ENCODE results near the gene ZNF566. TPM values are rescaled to one million over a fixed set of nuclear protein-coding genes. Genes with fewer than 3 reads are reported as not detected.
"Not testable (repeated sequence)": the region's sequence is repeated elsewhere in the genome, so short reads cannot be mapped to it uniquely, and the experiment has no call there.

The ZNF566 gene
- total RNA-seq (2014; rRNA removed; shearing (Covaris generic)), result 3.6 and 3.7 TPM in 2 replicates

DNA sequence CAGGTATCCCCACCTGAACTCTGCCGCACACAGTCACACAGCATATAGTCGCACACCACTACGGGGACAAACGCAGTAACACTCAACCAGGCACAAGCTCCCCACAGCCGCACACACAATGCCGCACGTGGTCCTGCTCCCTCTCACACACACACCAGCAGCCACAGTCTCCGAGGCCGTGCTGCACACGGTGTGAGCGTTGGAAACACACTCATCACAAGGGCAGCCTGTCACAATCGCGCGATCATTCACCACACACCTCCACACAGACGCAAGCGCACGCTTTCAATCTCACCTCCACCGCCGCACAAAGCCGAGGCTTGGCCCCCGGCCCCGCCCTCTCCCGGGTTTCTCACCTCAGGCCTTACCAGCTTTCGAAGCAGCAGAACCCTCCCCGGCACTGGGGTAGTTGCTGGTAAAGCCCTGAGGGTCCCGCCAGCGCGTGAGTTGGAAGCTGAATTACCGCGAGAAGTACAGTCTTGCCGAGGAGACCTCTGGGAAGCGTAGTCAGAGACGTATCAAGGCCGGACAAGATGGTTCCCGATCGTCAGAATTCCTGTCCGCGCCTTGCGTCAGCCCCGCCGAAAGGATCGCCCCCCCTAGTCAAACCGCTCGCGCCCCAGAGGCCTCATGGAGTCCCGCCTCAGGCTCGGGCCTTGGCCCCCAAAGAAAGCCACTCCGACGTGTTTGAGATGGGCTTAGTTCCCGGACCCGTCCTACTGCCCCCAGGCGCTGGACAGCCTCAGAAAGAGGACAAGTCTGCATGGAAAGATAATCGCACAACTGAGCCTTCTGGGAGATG, at the start of gene ZNF566:
TSS of gene ZNF566 (minus strand) at position 444 of the 802 bp plus-strand sequence. CDS start 13,004 bp downstream, outside the sequence.
- Histone ChIP-seq H3K36me3 (no peaks in the 10 kb centered on the region; the same call in 1 of the 2 replicates), H3K9me3 (replicated peaks) (peaks cover 5% of the 10 kb centered on the region; the same call in 1 of the 2 replicates), H3K4me3 (peak within 1 kb of the TSS; percentile 70), H3K27me3 (replicated peaks) (no peaks in the 10 kb centered on the region), H3K27ac (peak within 1 kb of the TSS; percentile 88), H3K4me1 (replicated peaks) (peaks cover 8% of the 10 kb centered on the region; the same call in 1 of the 2 replicates)
- peak; percentile 89 to 95 for DNase-seq (ENCODE audit: low read depth in 1 of 2, low spot score in 2 of 2)

- H3K9me3 ChIP-seq (replicated peaks), result peaks cover 17% of the 10 kb centered on the region
- H3K4me1 ChIP-seq (replicated peaks), result peaks cover 5% of the 10 kb centered on the region; the same call in 1 of the 2 replicates
- peaks cover 10% of the 10 kb centered on the region for H3K36me3 ChIP-seq
- H3K4me3 ChIP-seq, result peak overlapping the region; percentile 49
- H3K27ac ChIP-seq, result no peak overlapping the region; the same call in 1 of the 2 replicates
- no peaks in the 10 kb centered on the region for H3K27me3 ChIP-seq (replicated peaks)
- DNase-seq (ENCODE audit: low read depth in 1 of 2, low spot score in 2 of 2), result no peak
These were observed 39.7 kb upstream of the ZNF566 start for GRCh38 chr19:36528921-36529518.

GRCh38 chr19:36528194-36528920, 39.0 kb upstream of the ZNF566 start, which contains the start of gene ZNF260:
Gene ZNF260, minus strand, starts transcription at chr19:36528271. Its CDS starts 13,033 bp downstream, at chr19:36515238.
- Histone ChIP-seq H3K4me3 (peak within 1 kb of the TSS; percentile 49), H3K4me1 (replicated peaks) (peaks cover 5% of the 10 kb centered on the region; the same call in 1 of the 2 replicates), H3K27me3 (replicated peaks) (no peaks in the 10 kb centered on the region), H3K9me3 (replicated peaks) (peaks cover 15% of the 10 kb centered on the region), H3K36me3 (peaks cover 13% of the 10 kb centered on the region), H3K27ac (peak within 1 kb of the TSS; percentile 72)
- peak; percentile 90 to 93 for DNase-seq (ENCODE audit: low read depth in 1 of 2, low spot score in 2 of 2)

DNA sequence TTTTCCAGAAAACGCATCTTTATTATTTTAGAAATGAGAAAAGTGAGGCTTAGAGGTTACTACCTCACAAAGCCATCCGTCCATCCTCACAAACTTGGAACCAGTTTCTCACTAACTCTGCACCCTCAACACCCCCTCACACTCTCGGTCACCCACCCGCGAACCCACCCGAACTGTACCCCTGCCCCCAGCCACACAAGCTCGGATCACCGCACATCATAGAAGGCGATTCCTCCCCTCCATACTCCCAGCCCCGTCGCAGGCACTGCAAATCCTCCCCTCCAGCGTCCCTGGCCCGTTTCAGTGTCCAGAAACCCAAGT, 38.5 kb upstream of the ZNF566 start:
- Histone ChIP-seq H3K27me3 (replicated peaks) (no peaks in the 10 kb centered on the region), H3K9me3 (replicated peaks) (peaks cover 15% of the 10 kb centered on the region), H3K36me3 (peaks cover 18% of the 10 kb centered on the region), H3K4me1 (replicated peaks) (peaks cover 5% of the 10 kb centered on the region; the same call in 1 of the 2 replicates), H3K4me3 (peak overlapping the region; percentile 49), H3K27ac (peak overlapping the region; percentile 72)
- no peak for DNase-seq (ENCODE audit: low read depth in 1 of 2, low spot score in 2 of 2)

DNA sequence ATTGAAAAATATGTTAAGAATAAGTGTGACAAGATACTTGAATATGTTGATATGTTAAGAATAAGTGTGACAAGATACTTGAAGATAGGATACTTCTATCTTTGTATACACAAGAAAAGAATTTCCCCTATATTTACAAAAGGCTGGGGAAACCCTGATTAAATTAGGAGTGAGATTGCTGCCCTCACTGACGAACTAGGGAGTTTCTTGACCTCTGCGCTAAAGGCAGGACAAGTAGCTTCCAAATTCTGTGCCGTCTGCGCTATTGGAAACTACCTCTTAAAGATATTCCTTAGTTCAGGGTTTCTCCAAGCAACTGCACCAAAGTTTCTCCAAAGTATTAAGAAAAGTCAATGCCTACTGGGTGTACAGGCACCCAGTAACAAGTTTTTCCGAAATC, 38.0 kb upstream of the ZNF566 start:
- Histone ChIP-seq H3K4me1 (replicated peaks) (peaks cover 5% of the 10 kb centered on the region; the same call in 1 of the 2 replicates), H3K36me3 (peaks cover 19% of the 10 kb centered on the region), H3K9me3 (replicated peaks) (peaks cover 18% of the 10 kb centered on the region), H3K4me3 (peak overlapping the region; percentile 49), H3K27me3 (replicated peaks) (no peaks in the 10 kb centered on the region), H3K27ac (no peak overlapping the region)
- no peak for DNase-seq (ENCODE audit: low read depth in 1 of 2, low spot score in 2 of 2)

DNA sequence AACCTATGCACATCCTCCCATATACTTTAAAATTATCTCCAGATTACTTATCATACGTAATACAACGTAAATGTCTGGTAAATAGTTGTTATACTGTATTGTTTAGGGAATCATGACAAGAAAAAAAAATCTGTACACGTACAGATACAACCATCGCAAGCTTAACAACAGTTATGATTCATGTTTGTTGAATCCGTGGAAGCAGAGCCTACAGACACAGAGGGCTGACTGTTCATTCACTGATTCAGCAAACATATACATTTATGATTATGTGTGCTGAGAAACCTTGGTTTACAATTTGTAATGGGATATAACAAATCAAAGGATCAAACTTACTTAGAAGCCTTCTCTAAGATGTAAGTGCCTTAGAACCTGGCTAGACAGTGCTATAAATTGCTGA, 37.2 kb upstream of the ZNF566 start:
- Histone ChIP-seq H3K27ac (no peak overlapping the region), H3K4me3 (no peak overlapping the region), H3K4me1 (replicated peaks) (peaks cover 5% of the 10 kb centered on the region; the same call in 1 of the 2 replicates), H3K9me3 (replicated peaks) (peaks cover 18% of the 10 kb centered on the region), H3K36me3 (peaks cover 19% of the 10 kb centered on the region), H3K27me3 (replicated peaks) (no peaks in the 10 kb centered on the region)
- no peak for DNase-seq (ENCODE audit: low read depth in 1 of 2, low spot score in 2 of 2)

DNA sequence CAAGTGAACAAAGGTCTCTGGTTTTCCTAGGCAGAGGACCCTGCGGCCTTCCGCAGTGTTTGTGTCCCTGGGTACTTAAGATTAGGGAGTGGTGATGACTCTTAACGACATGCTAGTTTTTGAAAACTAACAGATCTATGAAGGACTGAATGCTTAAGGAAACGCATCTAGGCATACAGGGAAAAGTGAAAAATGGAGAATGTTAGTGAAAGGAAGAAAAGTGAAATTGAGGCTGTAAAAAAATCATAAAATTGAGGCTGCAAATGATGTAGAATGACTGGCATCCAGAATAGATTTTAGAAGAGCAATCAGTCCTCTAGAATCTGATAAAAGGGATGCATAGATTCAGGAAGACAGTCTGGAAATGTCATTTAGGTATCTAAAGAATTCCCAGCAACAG, 35.3 kb upstream of the ZNF566 start:
- no peak for DNase-seq (ENCODE audit: low read depth in 1 of 2, low spot score in 2 of 2)
- peaks cover 5% of the 10 kb centered on the region; the same call in 1 of the 2 replicates for H3K4me1 ChIP-seq (replicated peaks)
- H3K4me3 ChIP-seq, result no peak overlapping the region
- peaks cover 23% of the 10 kb centered on the region for H3K36me3 ChIP-seq
- no peak overlapping the region for H3K27ac ChIP-seq
- H3K9me3 ChIP-seq (replicated peaks), result peaks cover 17% of the 10 kb centered on the region
- no peaks in the 10 kb centered on the region for H3K27me3 ChIP-seq (replicated peaks)

- H3K27ac ChIP-seq, result no peak overlapping the region
- peaks cover 34% of the 10 kb centered on the region for H3K9me3 ChIP-seq (replicated peaks)
- peaks cover 33% of the 10 kb centered on the region for H3K36me3 ChIP-seq
- no peaks in the 10 kb centered on the region for H3K27me3 ChIP-seq (replicated peaks)
- H3K4me1 ChIP-seq (replicated peaks), result no peaks in the 10 kb centered on the region
- no peak for DNase-seq (ENCODE audit: low read depth in 1 of 2, low spot score in 2 of 2)
- no peak overlapping the region for H3K4me3 ChIP-seq
These were observed 24.8 kb upstream of the ZNF566 start for GRCh38 chr19:36514012-36514612.

- Histone ChIP-seq H3K4me3 (no peak overlapping the region), H3K27ac (no peak overlapping the region), H3K36me3 (no peaks in the 10 kb centered on the region), H3K27me3 (replicated peaks) (no peaks in the 10 kb centered on the region), H3K9me3 (replicated peaks) (peaks cover 17% of the 10 kb centered on the region), H3K4me1 (replicated peaks) (no peaks in the 10 kb centered on the region)
- DNase-seq (ENCODE audit: low read depth in 1 of 2, low spot score in 2 of 2), result no peak
These were observed 19.0 kb upstream of the ZNF566 start for GRCh38 chr19:36508325-36508724.

DNA sequence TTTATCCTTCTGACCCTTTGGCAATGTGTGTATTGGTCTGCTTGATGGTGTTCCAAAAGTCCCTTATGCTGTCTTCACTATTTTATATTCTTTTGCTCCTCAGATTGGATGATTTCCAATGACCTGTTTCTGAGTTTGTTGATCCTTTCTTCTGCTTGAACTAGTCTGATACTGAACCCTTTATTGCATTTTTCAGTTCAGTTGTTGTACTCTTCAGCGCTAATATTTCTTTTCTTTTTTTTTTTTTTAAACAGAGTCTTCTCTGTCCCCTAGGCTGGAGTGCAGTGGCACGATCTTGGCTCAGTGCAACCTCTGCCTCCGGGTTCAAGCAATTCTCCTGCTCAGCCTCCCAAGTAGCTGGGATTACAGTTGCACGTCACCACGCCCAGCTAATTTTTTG, 12.6 kb upstream of the ZNF566 start:
- no peaks in the 10 kb centered on the region for H3K4me1 ChIP-seq (replicated peaks)
- no peak overlapping the region for H3K4me3 ChIP-seq
- no peak overlapping the region for H3K27ac ChIP-seq
- peaks cover 14% of the 10 kb centered on the region for H3K9me3 ChIP-seq (replicated peaks)
- no peaks in the 10 kb centered on the region for H3K36me3 ChIP-seq
- H3K27me3 ChIP-seq (replicated peaks), result no peaks in the 10 kb centered on the region
- no peak for DNase-seq (ENCODE audit: low read depth in 1 of 2, low spot score in 2 of 2)

- Histone ChIP-seq H3K4me1 (replicated peaks) (no peaks in the 10 kb centered on the region), H3K27ac (no peak overlapping the region), H3K9me3 (replicated peaks) (peaks cover 2% of the 10 kb centered on the region), H3K4me3 (no peak overlapping the region), H3K36me3 (no peaks in the 10 kb centered on the region), H3K27me3 (replicated peaks) (no peaks in the 10 kb centered on the region)
- no peak for DNase-seq (ENCODE audit: low read depth in 1 of 2, low spot score in 2 of 2)
These were observed 7.6 kb upstream of the ZNF566 start for GRCh38 chr19:36497001-36497400.

GRCh38 chr19:36492689-36493453, 3.5 kb upstream of the ZNF566 start:
- H3K9me3 ChIP-seq (replicated peaks); H3K36me3 ChIP-seq; H3K4me1 ChIP-seq (replicated peaks); H3K4me3 ChIP-seq; H3K27me3 ChIP-seq (replicated peaks); H3K27ac ChIP-seq: not testable (repeated sequence)
- DNase-seq (ENCODE audit: low read depth in 1 of 2, low spot score in 2 of 2), result peak in 1 of 2 experiments; percentile 9

DNA sequence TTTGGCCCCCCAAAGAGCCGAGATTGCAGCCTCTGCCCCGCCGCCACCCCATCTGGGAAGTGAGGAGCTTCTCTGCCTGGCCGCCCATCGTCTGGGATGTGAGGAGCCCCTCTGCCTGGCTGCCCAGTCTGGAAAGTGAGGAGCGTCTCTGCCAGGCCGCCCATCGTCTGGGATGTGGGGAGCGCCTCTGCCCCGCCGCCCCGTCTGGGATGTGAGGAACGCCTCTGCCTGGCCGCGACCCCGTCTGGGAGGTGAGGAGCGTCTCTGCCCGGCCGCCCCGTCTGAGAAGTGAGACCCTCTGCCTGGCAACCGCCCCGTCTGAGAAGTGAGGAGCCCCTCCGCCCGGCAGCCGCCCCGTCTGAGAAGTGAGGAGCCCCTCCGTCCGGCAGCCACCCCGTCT, 1.5 kb upstream of the ZNF566 start:
- H3K9me3 ChIP-seq (replicated peaks); H3K36me3 ChIP-seq; DNase-seq (ENCODE audit: low read depth in 1 of 2, low spot score in 2 of 2); H3K27ac ChIP-seq; H3K27me3 ChIP-seq (replicated peaks); H3K4me3 ChIP-seq; H3K4me1 ChIP-seq (replicated peaks): not testable (repeated sequence)

All from SJSA1 (cell line).